Vagina (tissue), 2 donors: Measurements from ENCODE around the gene TGM4.

ENCODE experiments used
- CTCF ChIP-seq, 3 experiments: fragments of 450-650 bp in 2 of 3; fragments of 200-600 bp in 1 of 3; sonication (generic) in 1 of 3; IDR thresholded peaks; one replicate each; pipeline ENCODE4 v1.5.1; 2017 to 2019; ENCODE audit warnings: antibody characterized with exemption in 3 of 3, mild to moderate bottlenecking in 2 of 3, moderate library complexity in 2 of 3
- POLR2A ChIP-seq, 2 donors: fragments of 450-650 bp; IDR thresholded peaks; one replicate each; pipeline ENCODE4 v1.6.1; 2017; ENCODE audit warnings: antibody characterized with exemption in 2 of 2, mild to moderate bottlenecking in 2 of 2, moderate library complexity in 2 of 2
- POLR2AphosphoS5 ChIP-seq, 2 donors: sonication (generic); formaldehyde crosslinking; IDR thresholded peaks; one replicate each; pipeline ENCODE4 v1.9.0; 2017; ENCODE audit warnings: antibody characterized with exemption in 2 of 2, mild to moderate bottlenecking in 2 of 2, low read depth in 1 of 2; ENCODE audit not compliant: insufficient read depth in 1 of 2

GRCh38 chr3:44909063-44909462 is 34.7 kb downstream of the TGM4 start:
- no peak for TF ChIP-seq POLR2AphosphoS5 (IDR thresholded peaks at IDR 0.05; ENCODE audit: insufficient read depth in 1 of 2, low read depth in 1 of 2)
- no peak for TF ChIP-seq POLR2A (IDR thresholded peaks at IDR 0.05)
- no peak for TF ChIP-seq CTCF (IDR thresholded peaks at IDR 0.05)
